Lower lobe of right lung (tissue), 2 donors: ENCODE measurements around the gene EFCAB6. TPM values are rescaled to one million over a fixed set of nuclear protein-coding genes. Genes with fewer than 3 reads are reported as not detected.

ENCODE experiments used
- ATAC-seq, 2 donors: fragments of 200-7000 bp; cut with Tn5 transposase; one replicate each; pipeline ENCODE4 v1.9.1; 2020 to 2022; ENCODE audit warnings: mild to moderate bottlenecking in 2 of 2, moderate library complexity in 2 of 2
- DNase-seq: peaks from one replicate; pipeline ENCODE4 v3.0.0-alpha.2; 2020
- H3K27ac ChIP-seq: fragments of 200-600 bp; one replicate; pipeline ENCODE4 v1.8.0; 2022
- H3K27me3 ChIP-seq: fragments of 200-600 bp; one replicate; pipeline ENCODE4 v1.8.0; 2022; ENCODE audit warnings: low read depth
- H3K36me3 ChIP-seq: fragments of 200-600 bp; one replicate; pipeline ENCODE4 v1.8.0; 2022; ENCODE audit warnings: mild to moderate bottlenecking
- H3K4me1 ChIP-seq: fragments of 200-600 bp; one replicate; pipeline ENCODE4 v1.8.0; 2022
- H3K4me3 ChIP-seq: fragments of 200-600 bp; one replicate; pipeline ENCODE4 v1.8.0; 2022; ENCODE audit warnings: mild to moderate bottlenecking
- H3K9me3 ChIP-seq: fragments of 200-600 bp; one replicate; pipeline ENCODE4 v1.8.0; 2022
- CTCF ChIP-seq: fragments of 200-600 bp; IDR thresholded peaks from one replicate; pipeline ENCODE4 v1.8.0; 2022; ENCODE audit warnings: antibody characterized with exemption, mild to moderate bottlenecking
- intact Hi-C: fragments of 100-400 bp; cut with DNase I; formaldehyde crosslinking; loops from one replicate; pipeline ENCODE4 v1.11.0; 2022
- total RNA-seq: library from RNA; stranded (reverse); fragmentation: NEBNext Ultra II Directional; extraction: Animal tissue kit (Norgen Biotek cat#: 25700); gene quantifications from one replicate; pipeline ENCODE4 v1.2.1, GENCODE V29; 2021
- donor health status: DM: no; HTN: yes; CAD: no; lungs with severe emphysema.

EFCAB6 gene
- total RNA-seq, 1 donor from 2014 or later, result 5.8 TPM

- intact Hi-C loops, result no loop called here
- Histone ChIP-seq H3K27ac (no peak overlapping the region), H3K4me3 (no peak overlapping the region), H3K36me3 (no peaks in the 10 kb centered on the region), H3K9me3 (no peaks in the 10 kb centered on the region), H3K4me1 (no peaks in the 10 kb centered on the region), H3K27me3 (peaks cover 58% of the 10 kb centered on the region)
- TF ChIP-seq CTCF, result no peak
- ATAC-seq (no peak), DNase-seq (no peak)
These were observed 47.5 kb upstream of the EFCAB6 start for GRCh38 chr22:43859621-43860020.

GRCh38 chr22:43859176-43859575, 47.1 kb upstream of the EFCAB6 start:
- no peak for DNase-seq
- peaks cover 54% of the 10 kb centered on the region for H3K27me3 ChIP-seq

GRCh38 chr22:43858156-43858895, 46.2 kb upstream of the EFCAB6 start:
- no peak for DNase-seq
- intact Hi-C loops, result no loop called here
- no peak overlapping the region for H3K27ac ChIP-seq
- no peaks in the 10 kb centered on the region for H3K36me3 ChIP-seq
- no peaks in the 10 kb centered on the region for H3K9me3 ChIP-seq
- TF ChIP-seq CTCF, result no peak
- H3K27me3 ChIP-seq, result peaks cover 54% of the 10 kb centered on the region
- ATAC-seq, result no peak
- no peaks in the 10 kb centered on the region for H3K4me1 ChIP-seq
- no peak overlapping the region for H3K4me3 ChIP-seq

More at GRCh38 chr22:43859176-43859575, 47.1 kb upstream of the EFCAB6 start:
- intact Hi-C loops, result no loop called here
- no peaks in the 10 kb centered on the region for H3K4me1 ChIP-seq
- no peak for ATAC-seq
- H3K27ac ChIP-seq, result no peak overlapping the region
- H3K9me3 ChIP-seq, result no peaks in the 10 kb centered on the region
- no peak for TF ChIP-seq CTCF
- H3K36me3 ChIP-seq, result no peaks in the 10 kb centered on the region
- no peak overlapping the region for H3K4me3 ChIP-seq

- Histone ChIP-seq H3K27me3 (peaks cover 46% of the 10 kb centered on the region), H3K36me3 (no peaks in the 10 kb centered on the region), H3K4me1 (no peaks in the 10 kb centered on the region), H3K27ac (no peak overlapping the region), H3K9me3 (no peaks in the 10 kb centered on the region), H3K4me3 (no peak overlapping the region)
- TF ChIP-seq CTCF, result no peak
- intact Hi-C loops, result no loop called here
- DNase-seq (no peak), ATAC-seq (no peak)
These were observed 45.3 kb upstream of the EFCAB6 start for GRCh38 chr22:43857367-43857766.

- ATAC-seq, result no peak
These were observed 43.3 kb upstream of the EFCAB6 start for GRCh38 chr22:43855431-43855830.

More at GRCh38 chr22:43855431-43855830, 43.3 kb upstream of the EFCAB6 start:
- H3K4me1 ChIP-seq, result no peaks in the 10 kb centered on the region
- TF ChIP-seq CTCF, result no peak
- H3K36me3 ChIP-seq, result no peaks in the 10 kb centered on the region
- no peak overlapping the region for H3K4me3 ChIP-seq
- no peak overlapping the region for H3K27ac ChIP-seq
- peaks cover 38% of the 10 kb centered on the region for H3K27me3 ChIP-seq
- H3K9me3 ChIP-seq, result no peaks in the 10 kb centered on the region
- no peak for DNase-seq
- intact Hi-C loops, result no loop called here
